Trophoblast cell (in vitro differentiated cells and primary cell): ENCODE measurements around the gene CYSTM1.
A peak's percentile ranks its signal among the peaks of the same experiment; 100 is the strongest.

Experiments
- DNase-seq, 2 donors: peaks; one replicate each; pipeline ENCODE4 v3.0.0-alpha.2; 2016
- H2AFZ ChIP-seq: 2 replicates; pipeline ENCODE4 v1.6.1; 2013; ENCODE audit warnings: low read length, moderate library complexity, mild to moderate bottlenecking; ENCODE audit not compliant: insufficient read depth, poor library complexity
- H2AK5ac ChIP-seq: 2 replicates; pipeline ENCODE4 v1.6.1; 2013; ENCODE audit warnings: mild to moderate bottlenecking, low read length
- H2BK120ac ChIP-seq: 2 replicates; pipeline ENCODE4 v1.6.1; 2013; ENCODE audit warnings: low read length, mild to moderate bottlenecking, moderate library complexity; ENCODE audit not compliant: insufficient read depth, poor library complexity
- H2BK12ac ChIP-seq: 2 replicates; pipeline ENCODE4 v1.6.1; 2013; ENCODE audit warnings: mild to moderate bottlenecking, low read length, moderate library complexity
- H2BK5ac ChIP-seq: 2 replicates; pipeline ENCODE4 v1.6.1; 2013; ENCODE audit warnings: low read length, low read depth, moderate library complexity, mild to moderate bottlenecking; ENCODE audit not compliant: poor library complexity
- H3K14ac ChIP-seq: 2 replicates; pipeline ENCODE4 v1.6.1; 2013; ENCODE audit warnings: mild to moderate bottlenecking, low read length
- H3K18ac ChIP-seq: 2 replicates; pipeline ENCODE4 v1.6.1; 2013; ENCODE audit warnings: mild to moderate bottlenecking, low read length
- H3K23ac ChIP-seq: 2 replicates; pipeline ENCODE4 v1.6.1; 2013; ENCODE audit warnings: low read length
- H3K27ac ChIP-seq: 2 replicates; pipeline ENCODE4 v1.5.1; 2013; ENCODE audit warnings: low read depth, mild to moderate bottlenecking, inconsistent platforms, low read length, moderate library complexity
- H3K27me3 ChIP-seq: 2 replicates; pipeline ENCODE4 v1.6.1; 2013; ENCODE audit warnings: inconsistent platforms, mild to moderate bottlenecking, low read length, moderate library complexity; ENCODE audit not compliant: insufficient read depth
- H3K36me3 ChIP-seq, 2 experiments: 1 replicate in 1 of 2; 2 replicates in 1 of 2; pipeline ENCODE4 v1.6.1; 2013; ENCODE audit warnings: low read length in 2 of 2, mild to moderate bottlenecking in 2 of 2, moderate library complexity in 1 of 2; ENCODE audit not compliant: insufficient read depth in 2 of 2, control insufficient read depth in 1 of 2
- H3K4ac ChIP-seq: 2 replicates; pipeline ENCODE4 v1.6.1; 2013; ENCODE audit warnings: low read depth, mild to moderate bottlenecking, low read length, moderate library complexity
- H3K4me1 ChIP-seq, 2 experiments: 1 replicate in 1 of 2; 2 replicates in 1 of 2; pipeline ENCODE4 v1.6.1; 2013; ENCODE audit warnings: low read length in 2 of 2, mild to moderate bottlenecking in 2 of 2, moderate library complexity in 1 of 2; ENCODE audit not compliant: insufficient read depth in 2 of 2, control insufficient read depth in 1 of 2
- H3K4me2 ChIP-seq: 2 replicates; pipeline ENCODE4 v1.6.1; 2013; ENCODE audit warnings: inconsistent platforms, mild to moderate bottlenecking, low read length, moderate library complexity
- H3K4me3 ChIP-seq: 2 replicates; pipeline ENCODE4 v1.5.1; 2013; ENCODE audit warnings: mild to moderate bottlenecking, low read depth, low read length, inconsistent platforms
- H3K79me1 ChIP-seq: one replicate; pipeline ENCODE4 v1.6.1; 2013; ENCODE audit warnings: low read length
- H3K79me2 ChIP-seq: 2 replicates; pipeline ENCODE4 v1.6.1; 2013; ENCODE audit warnings: low read length, mild to moderate bottlenecking; ENCODE audit not compliant: control insufficient read depth, insufficient read depth, poor library complexity
- H3K9ac ChIP-seq: 2 replicates; pipeline ENCODE4 v1.6.1; 2013; ENCODE audit warnings: mild to moderate bottlenecking, low read length
- H3K9me3 ChIP-seq: 2 replicates; pipeline ENCODE4 v1.6.1; 2013; ENCODE audit warnings: low read depth, mild to moderate bottlenecking, control low read depth, inconsistent platforms, low read length; ENCODE audit not compliant: insufficient read depth
- H4K12ac ChIP-seq: 2 replicates; pipeline ENCODE4 v1.6.1; 2013; ENCODE audit warnings: low read depth, mild to moderate bottlenecking, low read length, moderate library complexity
- H4K8ac ChIP-seq: 2 replicates; pipeline ENCODE4 v1.6.1; 2013; ENCODE audit warnings: low read depth, mild to moderate bottlenecking, low read length, moderate library complexity
- H4K91ac ChIP-seq: one replicate; pipeline ENCODE4 v1.6.1; 2013; ENCODE audit warnings: low read depth, mild to moderate bottlenecking, low read length, moderate library complexity
- WGBS: extraction: QIAGEN DNeasy Blood & Tissue Kit; methylation state at CpG from one replicate; pipeline ENCODE4 v1.1.7; 2013; ENCODE audit warnings: missing lambda C conversion rate; ENCODE audit not compliant: insufficient read length, insufficient coverage; ENCODE audit errors: extremely low coverage; 5-methylcytosine and 5-hydroxymethylcytosine counted together

Gene CYSTM1

DNA sequence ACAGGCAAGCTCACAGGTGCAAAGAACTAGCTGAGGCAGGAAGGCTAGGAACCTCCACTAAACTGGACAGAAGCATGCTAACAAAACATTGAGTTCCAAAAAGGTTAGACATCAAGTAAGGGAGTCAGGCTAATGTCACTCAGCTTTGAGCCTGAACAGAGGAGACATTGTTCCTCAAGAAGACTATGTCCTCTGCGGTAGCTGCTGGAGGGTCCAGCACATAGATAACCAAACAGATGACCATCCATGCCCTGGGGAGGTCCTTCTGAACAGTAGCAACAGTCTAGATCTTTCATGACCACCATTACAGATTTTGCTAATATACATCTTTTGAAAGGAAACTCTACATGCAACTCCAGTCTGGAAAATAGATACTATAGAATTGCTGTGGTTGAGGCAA, 57.7 kb downstream of the CYSTM1 start:
- no CpG with 5 or more reads among the region's 1 CpG for WGBS
- H3K4me3 ChIP-seq, result no peak overlapping the region
- no peak overlapping the region for H3K23ac ChIP-seq

DNA sequence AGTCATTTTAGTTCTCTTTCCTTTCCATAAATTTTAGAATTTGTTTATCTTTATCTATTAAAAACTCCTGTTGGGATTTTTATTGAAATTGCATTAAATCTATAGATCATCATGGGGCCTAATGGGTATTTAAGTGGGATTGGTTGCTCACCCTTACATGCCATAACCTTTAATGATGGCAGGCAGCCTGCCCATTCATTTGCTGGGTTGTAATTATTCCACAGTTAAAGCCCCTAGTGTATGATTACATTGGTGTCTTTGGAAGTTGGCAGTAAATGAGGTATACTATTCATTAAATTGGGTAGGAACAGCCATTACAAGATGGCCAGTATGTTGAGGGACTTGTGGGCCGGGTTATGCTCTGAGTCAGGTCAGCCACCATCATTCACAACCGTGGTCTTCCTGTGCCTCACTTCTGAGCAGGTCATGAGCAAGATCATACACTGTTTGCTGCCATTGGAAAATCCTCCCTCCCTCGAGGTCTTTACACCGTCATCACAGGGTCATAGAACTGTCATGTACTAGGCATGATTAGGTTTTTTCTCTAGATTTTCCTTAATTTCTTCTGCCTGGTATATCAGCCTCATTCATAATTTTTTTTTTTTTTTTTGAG, 59.5 kb downstream of the CYSTM1 start:
- no peak overlapping the region for H3K18ac ChIP-seq
- no peaks in the 10 kb centered on the region for H3K79me1 ChIP-seq
- H2AFZ ChIP-seq, result no peak overlapping the region
- H3K14ac ChIP-seq, result no peak overlapping the region
- no peaks in the 10 kb centered on the region for H3K27me3 ChIP-seq
- no CpG with 5 or more reads among the region's 4 CpGs for WGBS
- DNase-seq, result no peak
- H3K9ac ChIP-seq, result no peak overlapping the region
- H2BK120ac ChIP-seq, result no peak overlapping the region
- no peak overlapping the region for H4K91ac ChIP-seq
- no peaks in the 10 kb centered on the region for H3K36me3 ChIP-seq
- H3K4me3 ChIP-seq, result no peak overlapping the region
- H3K4me2 ChIP-seq, result no peak overlapping the region
- H3K4me1 ChIP-seq, result no peaks in the 10 kb centered on the region
- no peak overlapping the region for H3K23ac ChIP-seq
- H3K27ac ChIP-seq, result no peak overlapping the region
- no peak overlapping the region for H2BK12ac ChIP-seq
- no peak overlapping the region for H4K12ac ChIP-seq
- no peaks in the 10 kb centered on the region for H3K79me2 ChIP-seq
- no peak overlapping the region for H3K4ac ChIP-seq
- H4K8ac ChIP-seq, result no peak overlapping the region
- peaks cover 1% of the 10 kb centered on the region for H3K9me3 ChIP-seq
- H2BK5ac ChIP-seq, result no peak overlapping the region
- no peak overlapping the region for H2AK5ac ChIP-seq

More for the DNA sequence above, 57.7 kb downstream of the CYSTM1 start:
- no peak overlapping the region for H4K91ac ChIP-seq
- no peak overlapping the region for H3K4ac ChIP-seq
- no peak overlapping the region for H2AK5ac ChIP-seq
- H3K27me3 ChIP-seq, result no peaks in the 10 kb centered on the region
- H3K36me3 ChIP-seq, result no peaks in the 10 kb centered on the region
- H2BK5ac ChIP-seq, result no peak overlapping the region
- H3K79me1 ChIP-seq, result no peaks in the 10 kb centered on the region
- no peak overlapping the region for H3K4me2 ChIP-seq
- no peak overlapping the region for H3K18ac ChIP-seq
- no peaks in the 10 kb centered on the region for H3K4me1 ChIP-seq
- H3K27ac ChIP-seq, result no peak overlapping the region
- H2BK120ac ChIP-seq, result no peak overlapping the region
- peaks cover 1% of the 10 kb centered on the region for H3K9me3 ChIP-seq
- no peak for DNase-seq
- H2AFZ ChIP-seq, result no peak overlapping the region
- no peak overlapping the region for H4K12ac ChIP-seq
- H3K79me2 ChIP-seq, result no peaks in the 10 kb centered on the region
- H4K8ac ChIP-seq, result no peak overlapping the region
- no peak overlapping the region for H2BK12ac ChIP-seq
- H3K14ac ChIP-seq, result no peak overlapping the region
- H3K9ac ChIP-seq, result no peak overlapping the region

DNA sequence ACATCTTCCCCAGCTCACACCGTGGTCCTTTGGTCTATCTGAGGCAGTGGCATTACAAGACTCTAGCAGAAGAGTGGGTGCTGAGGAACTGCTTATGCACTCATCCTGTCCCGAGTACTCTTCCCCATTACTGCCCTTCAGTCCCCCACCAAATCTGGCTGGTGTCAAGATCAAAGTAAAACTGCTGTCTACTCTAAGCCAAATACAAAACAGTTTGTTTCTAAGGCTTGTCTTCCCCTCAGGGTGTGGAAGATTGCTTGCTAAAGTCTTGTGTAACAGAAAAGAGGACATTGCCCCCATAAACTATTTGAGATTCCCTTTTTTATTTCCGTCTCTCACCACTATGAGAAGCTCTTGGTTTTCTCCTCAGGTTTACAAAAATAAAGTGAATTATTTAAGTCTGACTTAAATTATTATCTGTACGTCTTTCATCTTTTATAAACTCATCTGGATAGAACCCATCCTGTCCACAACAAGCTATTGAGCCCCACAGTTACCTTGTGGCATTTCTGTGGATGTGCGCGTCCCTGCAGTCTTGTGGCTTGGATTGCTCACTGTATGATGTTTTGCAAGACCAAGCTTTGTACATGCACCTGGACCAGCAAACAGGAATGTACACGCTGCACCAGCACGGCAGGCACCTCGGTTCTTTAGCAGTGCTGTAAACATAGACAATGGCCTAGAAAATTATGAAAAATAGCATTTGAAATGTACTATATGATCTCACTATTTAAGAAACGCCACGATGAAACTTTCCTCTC, 61.0 kb downstream of the CYSTM1 start:
- Histone ChIP-seq H2AK5ac (no peak overlapping the region), H3K23ac (no peak overlapping the region), H2BK120ac (no peak overlapping the region), H3K4me2 (no peak overlapping the region), H3K9me3 (peaks cover 1% of the 10 kb centered on the region), H3K18ac (no peak overlapping the region), H3K79me1 (no peaks in the 10 kb centered on the region), H3K9ac (no peak overlapping the region), H4K91ac (no peak overlapping the region), H2BK12ac (no peak overlapping the region), H3K36me3 (no peaks in the 10 kb centered on the region), H3K4ac (no peak overlapping the region), H3K4me1 (peaks cover under 1 to 3% of the 10 kb centered on the region in 2 experiments), H3K14ac (no peak overlapping the region), H3K79me2 (no peaks in the 10 kb centered on the region), H3K27ac (no peak overlapping the region), H2BK5ac (no peak overlapping the region), H4K12ac (no peak overlapping the region), H3K27me3 (no peaks in the 10 kb centered on the region), H2AFZ (no peak overlapping the region), H4K8ac (no peak overlapping the region), H3K4me3 (no peak overlapping the region)
- no CpG with 5 or more reads among the region's 11 CpGs for WGBS
- peak in 1 of 2 donors; percentile 21 for DNase-seq

DNA sequence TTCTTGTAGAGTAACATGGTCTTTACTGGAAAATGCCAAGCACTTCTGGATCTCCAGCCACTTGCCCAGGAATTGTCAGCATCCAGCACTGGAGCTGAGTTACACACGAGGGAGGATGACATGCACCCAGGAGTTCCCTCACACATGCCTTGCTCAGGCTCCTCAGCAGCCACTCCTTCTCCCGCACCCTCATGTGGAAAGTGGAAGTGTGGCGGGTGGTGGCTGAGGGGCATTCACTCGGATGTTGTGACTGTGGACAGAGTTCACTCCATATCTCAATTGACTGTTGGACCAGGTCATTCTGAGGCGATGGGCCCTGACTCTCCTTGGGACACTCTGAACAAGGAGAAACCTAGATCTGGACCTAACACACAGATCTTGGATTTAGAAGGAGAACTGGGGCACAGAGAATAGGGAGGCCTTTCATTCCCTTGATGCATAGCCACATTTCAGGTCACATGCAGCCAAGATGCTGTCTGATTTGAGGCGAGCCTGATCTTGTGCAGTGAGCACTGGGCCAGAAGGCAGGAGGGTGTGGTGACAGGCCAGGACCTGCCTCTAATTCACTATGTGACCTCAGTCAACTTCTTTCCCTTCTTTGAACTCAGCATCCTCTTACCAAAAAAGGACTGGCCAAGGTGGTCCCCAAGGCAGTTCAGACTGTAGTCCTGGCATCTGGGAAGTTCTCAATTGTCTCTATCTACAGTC, 62.1 kb downstream of the CYSTM1 start:
- H2BK5ac ChIP-seq, result no peak overlapping the region
- H3K4me1 ChIP-seq, result peaks cover 8 to 14% of the 10 kb centered on the region in 2 experiments
- no peak overlapping the region for H3K4me3 ChIP-seq
- H3K18ac ChIP-seq, result no peak overlapping the region
- H3K27me3 ChIP-seq, result no peaks in the 10 kb centered on the region
- H3K4me2 ChIP-seq, result no peak overlapping the region
- H2BK12ac ChIP-seq, result no peak overlapping the region
- H3K23ac ChIP-seq, result no peak overlapping the region
- H2BK120ac ChIP-seq, result no peak overlapping the region
- no CpG with 5 or more reads among the region's 6 CpGs for WGBS
- H4K8ac ChIP-seq, result no peak overlapping the region
- H3K79me2 ChIP-seq, result no peaks in the 10 kb centered on the region
- H2AK5ac ChIP-seq, result no peak overlapping the region
- no peaks in the 10 kb centered on the region for H3K79me1 ChIP-seq
- H4K12ac ChIP-seq, result no peak overlapping the region
- no peak overlapping the region for H3K14ac ChIP-seq
- H3K9me3 ChIP-seq, result peaks cover 1% of the 10 kb centered on the region
- no peak overlapping the region for H3K27ac ChIP-seq
- H3K9ac ChIP-seq, result no peak overlapping the region
- DNase-seq, result no peak
- H3K36me3 ChIP-seq, result no peaks in the 10 kb centered on the region
- H3K4ac ChIP-seq, result no peak overlapping the region
- no peak overlapping the region for H4K91ac ChIP-seq
- H2AFZ ChIP-seq, result no peak overlapping the region
